Measurements from ENCODE around the gene CACNA1C.

Gene CACNA1C

DNA sequence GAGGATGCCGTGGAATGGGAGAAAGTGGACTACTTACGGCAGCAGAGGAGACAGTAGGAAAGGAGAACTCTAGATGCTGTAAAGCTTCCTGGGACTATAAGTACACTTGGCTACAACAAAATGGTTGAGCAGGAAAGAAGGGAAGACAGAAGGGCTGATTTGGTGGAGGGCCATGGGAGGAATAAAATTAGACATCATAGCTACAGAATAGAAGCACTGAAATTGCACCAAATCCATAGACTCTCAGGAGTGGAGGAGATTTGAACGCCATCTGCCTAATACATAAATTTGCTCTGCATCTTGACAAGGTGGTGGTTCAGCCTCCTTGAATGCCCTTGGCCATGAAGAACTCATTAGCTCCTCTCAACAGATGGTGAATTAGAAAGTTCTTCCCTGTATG is 32.3 kb upstream of the CACNA1C start:
- TF ChIP-seq, protein P1, sequence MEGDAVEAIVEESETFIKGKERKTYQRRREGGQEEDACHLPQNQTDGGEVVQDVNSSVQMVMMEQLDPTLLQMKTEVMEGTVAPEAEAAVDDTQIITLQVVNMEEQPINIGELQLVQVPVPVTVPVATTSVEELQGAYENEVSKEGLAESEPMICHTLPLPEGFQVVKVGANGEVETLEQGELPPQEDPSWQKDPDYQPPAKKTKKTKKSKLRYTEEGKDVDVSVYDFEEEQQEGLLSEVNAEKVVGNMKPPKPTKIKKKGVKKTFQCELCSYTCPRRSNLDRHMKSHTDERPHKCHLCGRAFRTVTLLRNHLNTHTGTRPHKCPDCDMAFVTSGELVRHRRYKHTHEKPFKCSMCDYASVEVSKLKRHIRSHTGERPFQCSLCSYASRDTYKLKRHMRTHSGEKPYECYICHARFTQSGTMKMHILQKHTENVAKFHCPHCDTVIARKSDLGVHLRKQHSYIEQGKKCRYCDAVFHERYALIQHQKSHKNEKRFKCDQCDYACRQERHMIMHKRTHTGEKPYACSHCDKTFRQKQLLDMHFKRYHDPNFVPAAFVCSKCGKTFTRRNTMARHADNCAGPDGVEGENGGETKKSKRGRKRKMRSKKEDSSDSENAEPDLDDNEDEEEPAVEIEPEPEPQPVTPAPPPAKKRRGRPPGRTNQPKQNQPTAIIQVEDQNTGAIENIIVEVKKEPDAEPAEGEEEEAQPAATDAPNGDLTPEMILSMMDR (conservative IDR thresholded peaks at IDR 0.05), result no peak
- H3K27ac ChIP-seq, result no peak overlapping the region

DNA sequence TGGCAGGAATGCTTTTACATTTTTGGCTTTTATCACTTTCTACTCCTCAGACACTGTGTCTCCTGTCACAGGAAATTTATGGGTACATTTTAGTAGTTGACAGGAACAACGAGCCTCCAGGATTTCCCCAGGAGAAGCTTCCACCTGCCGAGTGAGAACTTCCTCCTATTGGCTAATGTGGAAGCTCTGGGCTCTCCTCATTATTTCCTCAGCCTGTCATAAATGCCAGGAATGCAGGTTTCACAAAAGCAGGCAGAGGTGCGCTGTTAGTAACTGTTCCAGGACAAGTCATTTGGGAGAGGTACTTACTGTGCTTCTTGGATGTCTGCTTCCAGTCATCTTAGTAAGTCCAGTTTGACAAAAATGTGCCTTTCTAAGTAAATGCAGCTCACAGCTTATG is 29.4 kb upstream of the CACNA1C start:
- peak overlapping the region; percentile 52 for H3K27ac ChIP-seq
- TF ChIP-seq, protein P1 (conservative IDR thresholded peaks at IDR 0.05), result no peak

DNA sequence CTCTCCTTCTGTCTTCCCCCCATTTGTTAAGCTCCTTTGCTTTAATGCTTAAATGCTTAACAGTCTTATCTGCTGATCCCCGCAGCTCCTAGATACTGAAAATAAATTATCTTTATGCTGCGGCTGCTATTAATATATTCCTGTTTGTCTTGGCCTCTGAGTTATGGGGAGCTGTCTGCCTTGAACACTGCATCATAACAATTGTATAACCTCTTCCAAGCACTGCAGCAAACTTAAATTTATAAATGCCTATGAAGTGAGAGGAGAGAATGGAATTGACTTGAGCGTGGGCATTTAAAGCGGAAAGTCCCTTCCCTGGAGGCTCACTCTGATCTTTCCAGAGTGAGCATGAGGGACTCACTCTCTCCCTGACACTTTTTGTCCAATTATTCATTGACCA is 25.4 kb upstream of the CACNA1C start:
- H3K27ac ChIP-seq, result no peak overlapping the region
- TF ChIP-seq, protein P1 (conservative IDR thresholded peaks at IDR 0.05), result no peak

DNA sequence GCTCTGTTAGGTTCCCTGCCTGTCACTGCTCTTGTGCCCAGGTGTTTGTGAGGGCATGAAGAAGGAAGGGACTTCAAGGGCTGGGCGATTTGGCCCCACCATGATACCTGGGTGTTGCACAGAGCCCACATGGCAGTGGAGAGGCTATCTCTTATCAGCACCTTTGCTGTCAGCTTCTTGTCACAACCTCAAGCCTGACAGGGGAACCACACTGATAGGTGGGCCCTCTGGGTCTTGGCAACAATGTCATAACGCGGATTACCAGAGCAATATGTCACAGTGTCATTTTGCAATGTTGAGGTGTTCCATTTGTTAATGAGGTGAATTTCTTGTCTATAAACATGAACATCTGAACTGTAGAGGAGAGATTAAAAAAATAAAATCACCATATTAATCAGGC is 22.9 kb upstream of the CACNA1C start:
- TF ChIP-seq, protein P1 (conservative IDR thresholded peaks at IDR 0.05), result no peak
- H3K27ac ChIP-seq, result no peak overlapping the region

- TF ChIP-seq, protein P1 (conservative IDR thresholded peaks at IDR 0.05), result no peak
- H3K27ac ChIP-seq, result no peak overlapping the region
Observed at GRCh38 chr12:2032506-2032905, 20.3 kb upstream of the CACNA1C start.

DNA sequence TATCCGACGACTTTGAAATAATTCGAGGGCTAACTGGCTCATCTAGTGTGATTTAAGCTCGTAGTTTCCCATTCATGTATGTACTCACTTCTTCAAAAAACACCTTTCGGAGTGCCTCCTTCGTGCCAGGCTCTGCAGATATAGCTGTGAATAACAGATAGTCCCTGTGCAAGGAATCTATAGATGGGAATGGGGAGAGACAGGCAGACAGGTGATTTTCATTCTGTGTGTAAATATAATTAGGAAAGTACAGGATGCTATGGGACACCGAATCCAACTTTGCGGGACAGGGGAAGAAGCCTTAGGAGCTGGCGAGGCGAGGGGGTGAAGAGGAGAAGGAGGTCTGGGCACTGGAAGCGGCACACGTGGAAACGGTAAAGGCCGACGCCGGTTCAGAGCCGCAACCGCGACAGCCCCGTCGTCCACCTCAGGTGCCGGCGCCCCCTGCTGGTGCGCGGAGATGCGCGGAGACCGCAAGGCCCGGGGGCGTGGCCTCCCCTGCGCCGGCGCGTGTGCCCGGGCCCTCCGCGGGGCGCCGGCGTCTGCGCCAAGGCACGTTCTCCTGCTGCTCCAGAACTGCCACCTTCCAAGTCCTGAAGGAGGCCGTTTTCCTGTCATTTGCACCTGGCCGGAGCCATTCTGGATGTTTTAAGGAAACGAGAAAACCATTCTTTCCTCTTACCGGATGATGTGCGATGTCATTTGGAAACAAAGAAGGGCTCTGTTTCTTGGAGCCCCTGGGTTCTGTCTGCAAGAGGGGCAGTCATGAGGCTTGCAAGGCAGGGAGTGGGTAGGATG is 18.0 kb upstream of the CACNA1C start:
- peak overlapping the region; percentile 50 for H3K27ac ChIP-seq

DNA sequence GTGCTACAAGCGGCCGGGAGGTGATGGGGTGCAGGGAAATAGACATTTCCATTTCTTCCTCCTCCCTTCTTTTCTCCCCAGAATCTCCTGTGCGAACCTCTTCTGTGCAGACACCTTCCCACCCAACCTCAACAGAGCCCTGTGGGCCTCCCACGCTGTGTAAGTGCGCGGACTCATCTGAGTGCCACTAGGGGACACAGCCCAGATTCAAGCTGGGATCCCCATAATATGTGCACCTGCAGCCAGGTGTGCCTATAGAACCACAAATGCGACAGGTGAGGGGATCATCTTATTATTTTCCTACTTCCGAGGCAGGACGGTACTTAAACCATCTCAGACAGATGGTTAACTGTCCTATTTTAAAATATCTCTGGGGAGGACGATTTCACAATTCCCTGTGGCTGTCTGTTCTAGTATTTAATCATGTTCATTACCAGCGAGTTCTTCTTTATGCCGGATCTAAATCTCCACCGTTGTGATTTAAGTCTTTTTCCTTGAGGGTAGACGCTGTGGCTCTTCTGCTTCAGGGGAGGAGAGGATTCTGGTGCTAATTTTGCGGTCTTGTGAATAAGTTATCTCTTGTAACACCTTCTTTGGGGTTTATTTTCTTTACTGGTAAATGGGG is 17.2 kb upstream of the CACNA1C start:
- TF ChIP-seq, protein P1 (conservative IDR thresholded peaks at IDR 0.05), result no peak
- peak overlapping the region; percentile 50 for H3K27ac ChIP-seq

More for the DNA sequence above, 18.0 kb upstream of the CACNA1C start:
- TF ChIP-seq, protein P1 (conservative IDR thresholded peaks at IDR 0.05), result peak; percentile 99
